ENCODE measurements around the gene PIK3C2A.

Gene PIK3C2A

DNA sequence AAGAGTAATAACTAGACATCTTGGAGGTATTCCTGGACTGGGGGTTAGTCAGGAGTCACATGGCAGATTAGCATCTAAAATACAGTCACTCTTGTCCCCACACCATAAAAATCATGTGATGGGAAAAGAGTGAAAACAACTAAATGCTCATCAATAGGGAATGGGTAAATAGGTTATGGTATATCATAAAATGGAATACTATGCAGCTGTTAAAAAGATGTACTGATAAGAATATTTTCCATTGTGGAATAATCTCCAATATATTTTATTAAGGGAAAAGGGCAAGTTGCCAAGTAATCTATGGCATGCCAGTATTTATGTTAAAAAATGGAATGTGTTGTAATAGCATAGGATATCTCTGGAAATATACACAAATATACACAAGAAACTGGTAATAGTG is 6.6 kb upstream of the PIK3C2A start:
- in situ Hi-C loops (cut with HindIII; ENCODE audit: low sequenced_read_pairs): no loop called here

DNA sequence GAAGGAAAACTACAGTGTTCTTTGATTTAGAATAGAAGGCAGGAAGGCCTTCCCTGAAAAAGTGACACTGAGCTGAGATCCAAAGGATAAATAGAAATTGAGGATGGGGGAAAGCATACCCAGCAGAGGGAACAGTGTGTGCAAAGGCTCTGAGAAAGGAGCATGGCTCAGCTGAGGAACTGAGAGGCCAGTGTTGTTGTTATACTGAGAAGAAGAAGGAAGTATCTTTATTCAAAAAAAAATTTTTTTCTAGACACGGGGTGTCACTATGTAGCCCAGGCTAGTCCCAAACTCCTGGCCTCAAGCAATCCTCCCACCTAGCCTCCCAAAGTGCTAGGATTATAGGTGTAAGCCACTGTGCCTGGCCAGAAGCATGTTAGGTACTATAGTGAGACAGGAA is 3.5 kb upstream of the PIK3C2A start:
- in situ Hi-C loops (cut with HindIII; ENCODE audit: low sequenced_read_pairs): no loop called here

GRCh38 chr11:17209939-17210245 is 2.1 kb upstream of the PIK3C2A start:
- in situ Hi-C loops (cut with HindIII; ENCODE audit: low sequenced_read_pairs): no loop called here

- in situ Hi-C loops (cut with HindIII; ENCODE audit: low sequenced_read_pairs): no loop called here
Observed at GRCh38 chr11:17208257-17208999, 642 bp upstream of the PIK3C2A start.

DNA sequence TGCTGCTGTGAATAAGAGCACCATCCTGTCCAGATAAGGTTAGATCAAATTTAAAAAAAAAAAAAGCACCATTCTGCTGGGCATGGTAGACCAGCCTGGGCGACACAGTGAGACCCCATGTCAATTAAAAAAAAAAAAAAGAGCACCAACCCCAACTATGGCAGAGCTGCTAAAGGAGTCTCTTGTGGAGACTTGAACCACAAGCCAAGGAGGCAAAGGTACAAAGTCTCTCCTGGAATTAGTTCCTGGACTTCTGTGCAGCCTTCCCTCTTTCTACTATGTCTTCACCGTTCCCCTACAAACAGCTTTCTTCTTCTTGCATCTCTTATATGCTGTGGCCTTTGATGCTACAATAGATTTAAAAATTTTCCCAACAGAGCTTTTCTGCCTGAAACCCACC is 1.3 kb downstream of the PIK3C2A start:
- in situ Hi-C loops (cut with HindIII; ENCODE audit: low sequenced_read_pairs): no loop called here

GRCh38 chr11:17197431-17197898 is 10.3 kb downstream of the PIK3C2A start:
- in situ Hi-C loops (cut with HindIII; ENCODE audit: low sequenced_read_pairs): no loop called here

- in situ Hi-C loops (cut with HindIII; ENCODE audit: low sequenced_read_pairs): loop anchor here (5.0 kb wide), 1 partner anchor 69 kb away; no protein-coding TSS in a partner anchor
Observed at GRCh38 chr11:17188675-17189074, 19.1 kb downstream of the PIK3C2A start.

GRCh38 chr11:17186932-17187692 is 20.7 kb downstream of the PIK3C2A start:
- in situ Hi-C loops (cut with HindIII; ENCODE audit: low sequenced_read_pairs): loop anchor here (5.0 kb wide), 1 partner anchor 70 kb away; no protein-coding TSS in a partner anchor

- in situ Hi-C loops (cut with HindIII; ENCODE audit: low sequenced_read_pairs): loop anchor here (5.0 kb wide), 1 partner anchor 71 kb away; no protein-coding TSS in a partner anchor
Observed at GRCh38 chr11:17185938-17186337, 21.8 kb downstream of the PIK3C2A start.

GRCh38 chr11:17184882-17185587 is 22.8 kb downstream of the PIK3C2A start:
- in situ Hi-C loops (cut with HindIII; ENCODE audit: low sequenced_read_pairs): loop anchor here (5.0 kb wide), 1 partner anchor 72 kb away; no protein-coding TSS in a partner anchor

DNA sequence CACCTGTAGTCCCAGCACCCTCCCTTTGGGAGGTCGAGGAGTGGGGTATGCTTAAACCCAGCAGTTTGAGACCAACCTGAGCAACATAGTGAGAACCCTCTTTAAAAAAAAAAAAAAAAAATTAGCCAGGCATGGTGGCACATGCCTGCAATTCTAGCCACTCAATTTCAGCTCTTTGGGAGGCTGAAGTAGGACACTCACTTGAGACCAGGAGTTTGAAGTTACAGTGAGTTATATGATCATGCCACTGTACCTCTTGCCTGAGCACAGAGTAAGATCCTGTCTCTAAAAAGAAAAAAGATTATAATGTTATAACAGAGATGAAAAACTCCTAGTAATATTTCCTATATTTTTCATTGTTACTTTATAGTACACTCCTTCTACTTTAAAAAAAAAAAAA is 23.9 kb downstream of the PIK3C2A start:
- in situ Hi-C loops (cut with HindIII; ENCODE audit: low sequenced_read_pairs): no loop called here

DNA sequence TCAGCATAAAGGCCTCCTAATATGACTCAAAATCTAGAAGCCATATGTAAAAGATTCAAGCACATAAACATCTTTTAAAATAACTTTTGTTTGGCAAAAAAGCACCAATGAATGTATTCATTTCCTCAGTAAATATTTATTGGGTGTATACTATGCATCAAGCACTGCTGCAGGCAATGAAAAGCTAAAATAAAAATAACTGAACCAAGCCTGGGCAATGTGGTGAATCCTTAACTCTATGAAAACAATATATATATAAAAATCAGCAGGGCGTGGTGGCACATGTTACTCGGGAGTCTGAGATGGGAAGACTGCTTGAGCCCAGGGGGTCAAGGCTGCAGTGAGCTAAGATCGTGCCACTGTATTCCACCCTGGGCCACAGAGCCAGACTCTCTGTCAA is 27.8 kb downstream of the PIK3C2A start:
- in situ Hi-C loops (cut with HindIII; ENCODE audit: low sequenced_read_pairs): no loop called here

GRCh38 chr11:17173332-17173731 is 34.5 kb downstream of the PIK3C2A start:
- in situ Hi-C loops (cut with HindIII; ENCODE audit: low sequenced_read_pairs): no loop called here

- in situ Hi-C loops (cut with HindIII; ENCODE audit: low sequenced_read_pairs): no loop called here
Observed at GRCh38 chr11:17171916-17172315, 35.9 kb downstream of the PIK3C2A start.

GRCh38 chr11:17171343-17171742 is 36.4 kb downstream of the PIK3C2A start:
- in situ Hi-C loops (cut with HindIII; ENCODE audit: low sequenced_read_pairs): no loop called here

- in situ Hi-C loops (cut with HindIII; ENCODE audit: low sequenced_read_pairs): no loop called here
Observed at GRCh38 chr11:17169876-17170275, 37.9 kb downstream of the PIK3C2A start.

DNA sequence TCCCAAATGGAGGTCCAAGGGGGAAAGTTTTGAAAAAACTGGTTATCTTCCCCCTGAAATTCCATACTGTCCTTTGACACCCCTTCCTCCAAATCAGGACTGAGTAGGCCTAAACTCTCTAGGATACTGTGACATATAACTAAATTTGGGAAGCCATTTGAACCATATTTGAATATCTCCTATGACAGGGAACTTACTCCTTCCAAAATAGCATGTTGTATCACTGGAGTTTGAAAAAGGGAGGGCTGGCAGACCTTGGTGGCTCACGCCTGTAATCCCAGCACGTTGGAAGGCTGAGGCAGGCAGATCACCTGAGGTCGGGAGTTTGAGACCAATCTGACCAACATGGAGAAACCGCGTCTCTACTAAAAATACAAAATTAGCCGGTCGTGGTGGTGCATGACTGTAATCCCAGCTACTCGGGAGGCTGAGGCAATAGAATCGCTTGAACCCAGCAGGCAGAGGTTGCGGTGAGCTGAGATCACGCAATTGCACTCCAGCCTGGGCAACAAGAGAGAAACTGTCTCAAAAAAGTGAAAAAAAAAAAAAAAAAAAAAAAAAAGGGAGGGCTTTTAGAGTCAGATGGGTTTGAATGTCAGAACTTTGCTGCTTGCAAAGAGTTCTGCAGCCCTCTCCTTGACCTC is 42.4 kb downstream of the PIK3C2A start:
- in situ Hi-C loops (cut with HindIII; ENCODE audit: low sequenced_read_pairs): no loop called here

DNA sequence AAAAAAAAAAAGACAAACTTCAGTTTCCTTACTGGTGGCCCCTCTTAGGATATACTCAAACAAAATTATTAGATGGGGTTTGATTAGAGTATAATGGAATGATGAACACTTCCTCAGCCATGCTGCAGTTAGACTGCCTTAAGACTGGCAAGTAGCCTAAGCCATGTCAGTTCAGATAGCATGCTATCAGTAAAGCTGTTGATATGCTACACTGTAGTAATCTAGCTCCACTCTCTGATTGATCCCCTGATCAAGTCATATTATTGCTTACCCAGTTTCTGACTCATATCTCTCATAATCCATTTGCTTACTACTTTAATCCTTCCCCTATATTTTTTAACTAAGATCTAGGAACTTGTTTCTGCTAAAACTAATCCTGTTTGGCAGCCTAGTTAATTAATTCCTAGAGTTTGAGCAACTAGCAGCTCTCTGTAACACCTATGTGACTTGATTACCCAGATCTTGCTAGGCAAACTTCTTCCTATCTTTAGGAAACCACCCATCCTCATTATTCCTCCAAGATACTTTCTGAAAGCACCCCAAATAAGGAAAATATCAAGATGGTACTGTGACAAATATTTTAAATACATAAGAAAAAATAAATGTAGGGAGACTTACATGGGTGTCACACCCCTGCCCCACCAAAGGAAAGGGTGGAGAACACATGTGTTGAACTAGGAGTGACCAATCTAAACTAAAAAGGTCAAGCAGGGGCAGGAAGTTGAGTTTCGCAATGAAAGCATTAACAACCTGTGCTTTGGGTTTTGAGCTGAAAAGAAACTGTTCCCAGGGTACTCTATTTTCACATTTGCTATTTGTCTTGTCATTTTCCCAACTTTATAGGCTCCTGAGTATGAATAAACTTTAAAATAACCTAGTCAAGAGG is 43.2 kb downstream of the PIK3C2A start:
- in situ Hi-C loops (cut with HindIII; ENCODE audit: low sequenced_read_pairs): no loop called here

DNA sequence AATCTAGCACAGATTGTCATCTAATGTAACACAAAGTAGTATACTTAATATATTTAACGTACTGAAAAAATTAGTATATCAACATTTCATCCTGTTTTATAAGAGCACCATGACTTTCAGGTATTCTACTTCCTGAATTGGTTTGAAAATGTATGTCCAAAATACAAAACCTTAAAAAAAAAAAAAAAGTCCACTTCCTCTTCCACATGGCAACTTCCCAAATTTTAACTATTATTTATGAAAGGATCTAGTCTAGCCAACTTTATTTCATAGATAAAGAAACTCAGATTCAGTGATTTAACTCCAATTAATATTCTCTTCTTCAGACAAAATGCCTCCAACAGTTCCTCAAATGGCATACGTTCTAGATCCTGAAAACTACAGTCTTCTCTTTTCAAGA is 44.0 kb downstream of the PIK3C2A start:
- in situ Hi-C loops (cut with HindIII; ENCODE audit: low sequenced_read_pairs): no loop called here

DNA sequence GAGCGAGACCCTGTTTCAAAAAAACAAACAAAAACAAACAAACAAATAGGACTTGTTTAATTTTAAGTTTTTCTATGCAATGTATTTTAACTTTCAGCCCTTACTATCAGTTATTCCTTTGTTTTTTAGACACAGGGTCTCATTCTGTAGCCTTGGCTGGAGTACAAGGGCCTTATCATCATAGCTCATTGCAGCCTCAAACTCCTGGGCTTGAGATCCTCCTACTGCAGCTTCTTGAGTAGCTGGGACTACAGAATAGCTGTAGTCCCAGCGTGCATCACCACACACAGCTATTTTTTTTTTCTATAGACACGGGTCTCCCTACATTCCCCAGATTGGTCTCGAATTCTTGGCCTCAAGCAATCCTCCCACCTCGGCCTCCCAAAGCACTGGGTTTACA is 44.5 kb downstream of the PIK3C2A start:
- in situ Hi-C loops (cut with HindIII; ENCODE audit: low sequenced_read_pairs): no loop called here
